Measurements from ENCODE around the gene OR5D18. TPM values are rescaled to one million over a fixed set of nuclear protein-coding genes. Genes with fewer than 3 reads are reported as not detected.

OR5D18 gene
- total and polyA plus RNA-seq, 2 of the 13 experiments (the other 11 are each of a cell fraction or from before 2014, with no cell fraction given), result not detected

GRCh38 chr11:55811067-55811466 lies 8.4 kb upstream of the OR5D18 start, which contains the start of gene OR5L1 (continued):
- TF ChIP-seq ZNF691 (CRISPR knock-in tag; IDR thresholded peaks at IDR 0.05; ENCODE audit: borderline replicate concordance, low read depth) (no peak), ZNF615 (CRISPR knock-in tag; IDR thresholded peaks at IDR 0.05; ENCODE audit: borderline replicate concordance) (no peak), ZNF234 (CRISPR knock-in tag; conservative IDR thresholded peaks at IDR 0.05) (no peak)

GRCh38 chr11:55826919-55827318 lies 7.5 kb downstream of the OR5D18 start, which contains the start of gene OR5L2:
TSS of gene OR5L2 (plus strand) at chr11:55827219. CDS start at chr11:55827219, 0 bp downstream.
- ATAC-seq, result no peak
- Histone ChIP-seq H2AFZ (ENCODE audit: low read length) (no peak within 1 kb of the TSS), H3K27ac (ENCODE audit: extremely low read length, insufficient read depth, low read length) (no peak within 1 kb of the TSS), H3K4me3 (replicated peaks in 1 of 3; ENCODE audit: insufficient read depth in 1 of 3, low read depth in 2 of 3, low read length in 3 of 3) (no peak within 1 kb of the TSS), H4K20me1 (ENCODE audit: insufficient read depth, low read length) (no peaks in the 10 kb centered on the region), H3K9me3 (ENCODE audit: low read length) (peaks cover 31% of the 10 kb centered on the region), H3K9ac (ENCODE audit: insufficient read depth, low read depth, low read length) (no peak within 1 kb of the TSS), H3K27me3 (ENCODE audit: control insufficient read depth in 1 of 2, insufficient read depth in 2 of 2, low read length in 2 of 2) (no peaks in the 10 kb centered on the region), H3K36me3 (replicated peaks in 1 of 2; ENCODE audit: control insufficient read depth in 1 of 2, insufficient read depth in 2 of 2, low read length in 2 of 2) (no peaks in the 10 kb centered on the region), H3K4me2 (ENCODE audit: low read depth, low read length) (no peak within 1 kb of the TSS), H3K4me1 (ENCODE audit: insufficient read depth, low read length) (no peaks in the 10 kb centered on the region), H3K79me2 (ENCODE audit: insufficient read depth, low read length) (no peaks in the 10 kb centered on the region)
- intact Hi-C loops (cut with micrococcal nuclease; ENCODE audit: unreplicated experiment) (no loop called here), in situ Hi-C loops (cut with HindIII; ENCODE audit: extremely low pct_ligation_motif_present, low pct_unique_long_range_greater_than_20kb) (no loop called here)
- ChIA-PET CTCF (ENCODE audit: low intra/inter-chr PET ratio, low total read pairs) (no interaction called here), POLR2A (no interaction called here)
- no peak for FAIRE-seq
- BruUV-seq (replicated peaks), result no TSS peak
- TF ChIP-seq TBP (CRISPR knock-in tag; IDR thresholded peaks at IDR 0.05) (no peak), KDM2A (CRISPR knock-in tag; IDR thresholded peaks at IDR 0.05; ENCODE audit: borderline replicate concordance, low read depth) (no peak), HOXA7 (CRISPR knock-in tag; IDR thresholded peaks at IDR 0.05) (no peak), KAT2B (IDR thresholded peaks at IDR 0.05; ENCODE audit: borderline replicate concordance, low read depth, low read length) (no peak), IRF2 (CRISPR knock-in tag; IDR thresholded peaks at IDR 0.05) (no peak)
- DNase-seq (ENCODE audit: low spot score), result no peak
